ENCODE results near the gene PEX13.
"Not testable (repeated sequence)": the region's sequence is repeated elsewhere in the genome, so short reads cannot be mapped to it uniquely, and the experiment has no call there.

PEX13 gene

GRCh38 chr2:61011678-61012077, 5.8 kb upstream of the PEX13 start:
- no peak for DNase-seq

GRCh38 chr2:61012303-61012702, 5.2 kb upstream of the PEX13 start:
- DNase-seq, result not testable (repeated sequence)

- no peak for DNase-seq
Observed at GRCh38 chr2:61013382-61013781, 4.1 kb upstream of the PEX13 start.

GRCh38 chr2:61014763-61015162, 2.8 kb upstream of the PEX13 start:
- DNase-seq, result no peak

GRCh38 chr2:61015976-61016375, 1.5 kb upstream of the PEX13 start:
- DNase-seq, result no peak

GRCh38 chr2:61016392-61017002, 1.0 kb upstream of the PEX13 start:
- no peak for DNase-seq

GRCh38 chr2:61017003-61017555, 441 bp upstream of the PEX13 start:
- DNase-seq, result peak; percentile 96

- peak; percentile 20 for DNase-seq
Observed at GRCh38 chr2:61018318-61018755, 817 bp downstream of the PEX13 start.

- DNase-seq, result no peak
Observed at GRCh38 chr2:61018798-61019197, 1.3 kb downstream of the PEX13 start.

- DNase-seq, result no peak
Observed at GRCh38 chr2:61021228-61021660, 3.7 kb downstream of the PEX13 start.

- no peak for DNase-seq
Observed at GRCh38 chr2:61023670-61024069, 6.2 kb downstream of the PEX13 start.

- no peak for DNase-seq
Observed at GRCh38 chr2:61029533-61029932, 12.0 kb downstream of the PEX13 start.

GRCh38 chr2:61034592-61034991, 17.1 kb downstream of the PEX13 start:
- not testable (repeated sequence) for DNase-seq

GRCh38 chr2:61036643-61037042, 19.1 kb downstream of the PEX13 start:
- DNase-seq, result not testable (repeated sequence)

- DNase-seq, result no peak
Observed at GRCh38 chr2:61042807-61043206, 25.3 kb downstream of the PEX13 start.

GRCh38 chr2:61044636-61045035, 27.1 kb downstream of the PEX13 start:
- no peak for DNase-seq

GRCh38 chr2:61045226-61045625, 27.7 kb downstream of the PEX13 start:
- no peak for DNase-seq

GRCh38 chr2:61045999-61046398, 28.5 kb downstream of the PEX13 start:
- DNase-seq, result no peak

- no peak for DNase-seq
Observed at GRCh38 chr2:61055557-61055956, 38.0 kb downstream of the PEX13 start.

- no peak for DNase-seq
Observed at GRCh38 chr2:61057562-61057961, 40.0 kb downstream of the PEX13 start.

- DNase-seq, result no peak
Observed at GRCh38 chr2:61059382-61059781, 41.9 kb downstream of the PEX13 start.

- DNase-seq, result peak; percentile 96
Observed at GRCh38 chr2:61065714-61066709, 48.5 kb downstream of the PEX13 start, which contains the start of gene SANBR. Gene SANBR (plus strand): TSS chr2:61065871. CDS start chr2:61070351, 4,480 bp downstream.

GRCh38 chr2:61074100-61074499, 56.6 kb downstream of the PEX13 start:
- no peak for DNase-seq

GRCh38 chr2:61085883-61086282, 68.4 kb downstream of the PEX13 start:
- DNase-seq, result no peak
